HEK293 (cell line): ENCODE data around the gene FANK1.

Experiments used
- CTCF ChIA-PET: fragments of 350-600 bp; formaldehyde crosslinking; extraction: SDS; loops from one replicate; lab custom pipeline; 2021; ENCODE audit warnings: antibody characterized with exemption; lab: Yijun Ruan, JAX
- POLR2A ChIA-PET: fragments of 300-600 bp; formaldehyde crosslinking; extraction: SDS; loops from one replicate; lab custom pipeline; 2020; ENCODE audit warnings: antibody characterized with exemption, inconsistent platforms; lab: Yijun Ruan, JAX
- H3K27ac ChIP-seq: fragments of 200-500 bp; sonication (Bioruptor generic); 2 replicates; pipeline ENCODE4 v1.5.1; 2014; ENCODE audit warnings: low read depth, low read length, control low read depth, inconsistent platforms; ENCODE audit errors: extremely low read depth
- H3K36me3 ChIP-seq, 2 experiments: fragments of 200-500 bp in 1 of 2; sonication (Bioruptor generic) in 1 of 2; 1 replicate in 1 of 2; 2 replicates in 1 of 2; pipeline ENCODE4 v1.5.1; 2014 to 2017; ENCODE audit warnings: inconsistent platforms in 2 of 2, low read length in 2 of 2; ENCODE audit not compliant: control insufficient read depth in 2 of 2, insufficient read depth in 1 of 2
- H3K4me1 ChIP-seq: fragments of 200-500 bp; sonication (Bioruptor generic); 2 replicates; pipeline ENCODE4 v1.5.1; 2014; ENCODE audit warnings: mild to moderate bottlenecking, low read length, inconsistent platforms; ENCODE audit not compliant: control insufficient read depth, insufficient read depth
- H3K4me3 ChIP-seq: 2 replicates; pipeline ENCODE4 v1.5.1; 2011; ENCODE audit warnings: low read depth, mild to moderate bottlenecking, control low read depth, low read length, moderate library complexity
- H3K9me3 ChIP-seq: fragments of 200-500 bp; sonication (Bioruptor generic); 2 replicates; pipeline ENCODE4 v1.5.1; 2014; ENCODE audit warnings: low read depth, low read length, inconsistent platforms; ENCODE audit not compliant: control insufficient read depth, insufficient read depth
- EGR2 ChIP-seq: fragments of 450-650 bp; formaldehyde crosslinking; IDR thresholded peaks from 2 replicates; pipeline ENCODE4 v1.5.1; 2016; ENCODE audit warnings: low read depth, missing biosample characterization, missing genetic modification characterization
- GLI2 ChIP-seq: fragments of 450-650 bp; formaldehyde crosslinking; IDR thresholded peaks from 2 replicates; pipeline ENCODE4; 2017; ENCODE audit warnings: missing biosample characterization, missing genetic modification characterization, low read depth, borderline replicate concordance
- GLI4 ChIP-seq: fragments of 450-650 bp; formaldehyde crosslinking; IDR thresholded peaks from 2 replicates; pipeline ENCODE4 v1.5.1; 2016; ENCODE audit warnings: missing biosample characterization, missing genetic modification characterization
- IKZF3 ChIP-seq: fragments of 450-650 bp; IDR thresholded peaks from 2 replicates; pipeline ENCODE4 v1.5.0; 2018; ENCODE audit warnings: missing biosample characterization, mild to moderate bottlenecking, missing genetic modification characterization, moderate library complexity
- KLF9 ChIP-seq: fragments of 450-650 bp; formaldehyde crosslinking; IDR thresholded peaks from 2 replicates; pipeline ENCODE4 v1.5.1; 2016; ENCODE audit warnings: missing biosample characterization, missing genetic modification characterization, low read depth
- MEIS1 ChIP-seq: sonication (generic); formaldehyde crosslinking; IDR thresholded peaks from 2 replicates; pipeline ENCODE4 v1.8.1; 2022; ENCODE audit warnings: missing genetic modification reagents, mild to moderate bottlenecking, borderline replicate concordance
- SP7 ChIP-seq: fragments of 450-650 bp; formaldehyde crosslinking; IDR thresholded peaks from 2 replicates; pipeline ENCODE4 v1.5.1; 2016; ENCODE audit warnings: missing biosample characterization, missing genetic modification characterization
- TRIM28 ChIP-seq: IDR thresholded peaks from 2 replicates; pipeline ENCODE4 v1.6.1; 2011; ENCODE audit warnings: low read length, control low read depth, borderline replicate concordance
- ZBTB11 ChIP-seq: fragments of 450-650 bp; formaldehyde crosslinking; conservative IDR thresholded peaks from 2 replicates; pipeline ENCODE4 v1.5.1; 2016; ENCODE audit warnings: low read depth, missing biosample characterization, missing genetic modification characterization
- ZFP37 ChIP-seq: fragments of 450-650 bp; formaldehyde crosslinking; IDR thresholded peaks from 2 replicates; pipeline ENCODE4 v1.5.1; 2016; ENCODE audit warnings: missing biosample characterization, missing genetic modification characterization
- ZNF16 ChIP-seq: fragments of 450-650 bp; formaldehyde crosslinking; IDR thresholded peaks from 2 replicates; pipeline ENCODE4 v1.5.1; 2016; ENCODE audit warnings: low read depth, missing biosample characterization, missing genetic modification characterization
- ZNF175 ChIP-seq: fragments of 450-650 bp; formaldehyde crosslinking; IDR thresholded peaks from 2 replicates; pipeline ENCODE4 v1.5.1; 2016; ENCODE audit warnings: missing biosample characterization, missing genetic modification characterization
- ZNF202 ChIP-seq: fragments of 450-650 bp; formaldehyde crosslinking; IDR thresholded peaks from 2 replicates; pipeline ENCODE4 v1.5.1; 2016; ENCODE audit warnings: missing biosample characterization, missing genetic modification characterization, borderline replicate concordance
- ZNF292 ChIP-seq: fragments of 450-650 bp; formaldehyde crosslinking; IDR thresholded peaks from 2 replicates; pipeline ENCODE4 v1.5.1; 2016; ENCODE audit warnings: low read depth, missing biosample characterization, missing genetic modification characterization, borderline replicate concordance
- ZNF354C ChIP-seq: fragments of 450-650 bp; formaldehyde crosslinking; IDR thresholded peaks from 2 replicates; pipeline ENCODE4 v1.5.1; 2016; ENCODE audit warnings: missing biosample characterization, missing genetic modification characterization, low read depth, borderline replicate concordance
- ZNF362 ChIP-seq: fragments of 450-650 bp; formaldehyde crosslinking; IDR thresholded peaks from 2 replicates; pipeline ENCODE4 v1.5.1; 2016; ENCODE audit warnings: missing biosample characterization, missing genetic modification characterization
- ZNF416 ChIP-seq: fragments of 450-650 bp; formaldehyde crosslinking; IDR thresholded peaks from 2 replicates; pipeline ENCODE4 v1.5.1; 2016; ENCODE audit warnings: missing biosample characterization, missing genetic modification characterization
- ZNF426 ChIP-seq: fragments of 450-650 bp; formaldehyde crosslinking; IDR thresholded peaks from 2 replicates; pipeline ENCODE4 v1.5.1; 2017; ENCODE audit warnings: missing biosample characterization, missing genetic modification characterization, mild to moderate bottlenecking, inconsistent platforms, moderate library complexity
- ZNF596 ChIP-seq: fragments of 450-650 bp; IDR thresholded peaks from 2 replicates; pipeline ENCODE4 v1.5.0; 2018; ENCODE audit warnings: missing biosample characterization, mild to moderate bottlenecking, missing genetic modification characterization, moderate library complexity
- ZNF610 ChIP-seq: fragments of 450-650 bp; formaldehyde crosslinking; IDR thresholded peaks from 2 replicates; pipeline ENCODE4 v1.5.1; 2016; ENCODE audit warnings: missing biosample characterization, missing genetic modification characterization, borderline replicate concordance
- ZNF639 ChIP-seq: fragments of 450-650 bp; formaldehyde crosslinking; IDR thresholded peaks from 2 replicates; pipeline ENCODE4 v1.5.1; 2016; ENCODE audit warnings: missing biosample characterization, missing genetic modification characterization
- TF ChIP-seq, protein P1 (sequence below): fragments of 450-650 bp; formaldehyde crosslinking; IDR thresholded peaks from 2 replicates; pipeline ENCODE4 v1.5.1; 2016; ENCODE audit warnings: missing biosample characterization, missing genetic modification characterization
- TF ChIP-seq, protein P2 (sequence below): fragments of 450-650 bp; formaldehyde crosslinking; IDR thresholded peaks from 2 replicates; pipeline ENCODE4 v1.5.1; 2016; ENCODE audit warnings: missing biosample characterization, missing genetic modification characterization, borderline replicate concordance

FANK1 gene

DNA sequence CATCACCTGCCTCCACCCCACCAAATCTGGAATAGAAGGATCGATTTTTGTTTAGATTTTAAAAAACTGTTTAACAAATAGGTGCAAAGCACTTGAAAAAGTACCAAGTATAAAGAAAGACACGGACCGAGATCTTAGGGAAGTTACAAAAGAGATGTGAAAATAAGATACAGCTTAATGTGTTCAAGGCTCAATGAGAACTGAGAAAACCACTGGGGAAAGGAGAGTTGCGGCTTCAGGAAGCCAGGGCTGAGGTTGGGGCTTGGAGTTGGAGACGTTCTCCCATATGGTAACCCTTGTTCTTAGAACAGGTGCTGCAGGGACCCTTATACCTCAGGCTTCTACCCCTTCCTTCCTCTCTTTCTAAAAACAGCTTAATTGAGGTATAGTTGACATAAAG lies 140.2 kb downstream of the FANK1 start:
- POLR2A ChIA-PET: no interaction called here
- Histone ChIP-seq H3K9me3 (no peaks in the 10 kb centered on the region), H3K4me1 (no peaks in the 10 kb centered on the region), H3K27ac (no peak overlapping the region), H3K4me3 (no peak overlapping the region), H3K36me3 (no peaks in the 10 kb centered on the region)
- TF ChIP-seq, protein P1, sequence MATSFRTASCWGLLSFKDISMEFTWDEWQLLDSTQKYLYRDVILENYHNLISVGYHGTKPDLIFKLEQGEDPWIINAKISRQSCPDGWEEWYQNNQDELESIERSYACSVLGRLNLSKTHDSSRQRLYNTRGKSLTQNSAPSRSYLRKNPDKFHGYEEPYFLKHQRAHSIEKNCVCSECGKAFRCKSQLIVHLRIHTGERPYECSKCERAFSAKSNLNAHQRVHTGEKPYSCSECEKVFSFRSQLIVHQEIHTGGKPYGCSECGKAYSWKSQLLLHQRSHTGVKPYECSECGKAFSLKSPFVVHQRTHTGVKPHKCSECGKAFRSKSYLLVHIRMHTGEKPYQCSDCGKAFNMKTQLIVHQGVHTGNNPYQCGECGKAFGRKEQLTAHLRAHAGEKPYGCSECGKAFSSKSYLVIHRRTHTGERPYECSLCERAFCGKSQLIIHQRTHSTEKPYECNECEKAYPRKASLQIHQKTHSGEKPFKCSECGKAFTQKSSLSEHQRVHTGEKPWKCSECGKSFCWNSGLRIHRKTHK (tag by site-specific recombination): no peak
- TF ChIP-seq ZNF610 (no peak), SP7 (no peak), ZNF362 (tag by site-specific recombination) (no peak), ZNF426 (tag by site-specific recombination) (no peak), GLI4 (no peak), ZFP37 (tag by site-specific recombination) (no peak), ZNF416 (tag by site-specific recombination) (no peak), IKZF3 (tag by site-specific recombination) (no peak), TRIM28 (no peak), ZNF596 (no peak), ZNF175 (tag by site-specific recombination) (no peak), ZBTB11 (tag by site-specific recombination) (no peak), MEIS1 (CRISPR knock-in tag) (no peak), ZNF16 (tag by site-specific recombination) (no peak), ZNF292 (no peak), ZNF639 (tag by site-specific recombination) (no peak)
- CTCF ChIA-PET: interaction anchor here (1.2 kb wide), 1 partner anchor 60 kb away, joined by 3 read pairs; no protein-coding TSS in a partner anchor

GRCh38 chr10:126037946-126038345 lies 141.6 kb downstream of the FANK1 start:
- no peaks in the 10 kb centered on the region for H3K4me1 ChIP-seq
- ChIA-PET POLR2A (no interaction called here), CTCF (no interaction called here)
- no peaks in the 10 kb centered on the region for H3K36me3 ChIP-seq
- H3K4me3 ChIP-seq: no peak overlapping the region
- no peak overlapping the region for H3K27ac ChIP-seq
- no peaks in the 10 kb centered on the region for H3K9me3 ChIP-seq
- no peak for TF ChIP-seq ZNF202 (tag by site-specific recombination)
- no peak for TF ChIP-seq KLF9 (tag by site-specific recombination)
- no peak for TF ChIP-seq TRIM28
- TF ChIP-seq ZNF354C (tag by site-specific recombination): no peak
- no peak for TF ChIP-seq GLI2
- TF ChIP-seq EGR2 (tag by site-specific recombination): no peak
- TF ChIP-seq ZNF362 (tag by site-specific recombination): no peak
- TF ChIP-seq, protein P2, sequence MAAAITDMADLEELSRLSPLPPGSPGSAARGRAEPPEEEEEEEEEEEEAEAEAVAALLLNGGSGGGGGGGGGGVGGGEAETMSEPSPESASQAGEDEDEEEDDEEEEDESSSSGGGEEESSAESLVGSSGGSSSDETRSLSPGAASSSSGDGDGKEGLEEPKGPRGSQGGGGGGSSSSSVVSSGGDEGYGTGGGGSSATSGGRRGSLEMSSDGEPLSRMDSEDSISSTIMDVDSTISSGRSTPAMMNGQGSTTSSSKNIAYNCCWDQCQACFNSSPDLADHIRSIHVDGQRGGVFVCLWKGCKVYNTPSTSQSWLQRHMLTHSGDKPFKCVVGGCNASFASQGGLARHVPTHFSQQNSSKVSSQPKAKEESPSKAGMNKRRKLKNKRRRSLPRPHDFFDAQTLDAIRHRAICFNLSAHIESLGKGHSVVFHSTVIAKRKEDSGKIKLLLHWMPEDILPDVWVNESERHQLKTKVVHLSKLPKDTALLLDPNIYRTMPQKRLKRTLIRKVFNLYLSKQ (tag by site-specific recombination): no peak
